Transverse colon (tissue), 4 donors: ENCODE measurements around the gene PARN. TPM values are rescaled to one million over a fixed set of nuclear protein-coding genes. Genes with fewer than 3 reads are reported as not detected.

Experiments
- DNase-seq: peaks from one replicate; pipeline ENCODE4 v3.0.0-alpha.2; 2019
- H3K27ac ChIP-seq, 4 donors: fragments of 200-600 bp; sonication (generic); 2 replicates each; pipeline ENCODE4 v1.5.1; 2016 to 2018; ENCODE audit warnings: inconsistent platforms in 4 of 4
- H3K27me3 ChIP-seq: fragments of 200-600 bp; sonication (generic); 2 replicates; pipeline ENCODE4 v1.5.1; 2017; ENCODE audit warnings: inconsistent platforms
- H3K36me3 ChIP-seq, 4 donors: fragments of 200-600 bp; sonication (generic); 2 replicates each; pipeline ENCODE4 v1.5.1; 2017 to 2019; ENCODE audit warnings: inconsistent platforms in 4 of 4
- H3K4me1 ChIP-seq, 4 donors: fragments of 200-600 bp; sonication (generic); 2 replicates each; pipeline ENCODE4 v1.5.1; 2017 to 2020; ENCODE audit warnings: inconsistent platforms in 4 of 4
- H3K4me3 ChIP-seq, 4 donors: fragments of 200-600 bp; sonication (generic); 1 replicate in 1 of 4; 2 replicates in 3 of 4; pipeline versions ENCODE4 v1.5.1 to v1.6.1; 2017 to 2019; ENCODE audit warnings: inconsistent platforms in 4 of 4
- H3K9me3 ChIP-seq, 2 donors: fragments of 200-600 bp; sonication (generic); 2 replicates each; pipeline ENCODE4 v1.5.1; 2017 to 2019; ENCODE audit warnings: inconsistent platforms in 2 of 2
- EP300 ChIP-seq: sonication (generic); formaldehyde crosslinking; IDR thresholded peaks from one replicate; pipeline ENCODE4 v1.6.1; 2017; ENCODE audit warnings: antibody characterized with exemption, low read depth
- POLR2A ChIP-seq: fragments of 450-650 bp; IDR thresholded peaks from one replicate; pipeline ENCODE4 v1.6.1; 2016; ENCODE audit warnings: antibody characterized with exemption, mild to moderate bottlenecking, moderate library complexity
- POLR2AphosphoS5 ChIP-seq, 3 donors: sonication (generic); formaldehyde crosslinking; IDR thresholded peaks; one replicate each; pipeline ENCODE4 v1.6.1; 2016; ENCODE audit warnings: antibody characterized with exemption in 3 of 3
- WGBS, 2 donors: methylation state at CpG; one replicate each; pipeline ENCODE4 v1.1.5; 2018; ENCODE audit warnings: low coverage in 1 of 2; 5-methylcytosine and 5-hydroxymethylcytosine counted together
- in situ Hi-C, 4 donors: fragments of 200-750 bp; cut with MboI; loops; one replicate each; pipeline versions ENCODE4 v1.15.0 to v1.15.1; 2017; ENCODE audit warnings: low sequenced_read_pairs in 3 of 4, low pct_ligation_motif_present in 1 of 4, low pct_unique_long_range_greater_than_20kb in 1 of 4
- intact Hi-C: fragments of 100-400 bp; cut with DNase I; formaldehyde crosslinking; loops from one replicate; pipeline ENCODE4 v1.15.1; 2023; ENCODE audit warnings: low total_unique reads
- total RNA-seq, 4 donors: library from RNA; depleted of rRNA; stranded (reverse); fragments of >200 nt; gene quantifications; one replicate each; pipeline ENCODE4 v1.1.0, GENCODE V29; 2016
- TF ChIP-seq, protein P1 (sequence below), 5 experiments: fragments of 200-600 bp in 3 of 5; fragments of 450-650 bp in 2 of 5; sonication (generic) in 3 of 5; IDR thresholded peaks; 1 replicate in 2 of 5; 2 replicates in 3 of 5; pipeline ENCODE4 v1.5.1; 2016 to 2017; ENCODE audit warnings: antibody characterized with exemption in 5 of 5, inconsistent platforms in 3 of 5, mild to moderate bottlenecking in 2 of 5, moderate library complexity in 1 of 5

The PARN gene
- total RNA-seq, 4 donors from 2014 or later: 26.9 to 57.3 (median 34.1) TPM

DNA sequence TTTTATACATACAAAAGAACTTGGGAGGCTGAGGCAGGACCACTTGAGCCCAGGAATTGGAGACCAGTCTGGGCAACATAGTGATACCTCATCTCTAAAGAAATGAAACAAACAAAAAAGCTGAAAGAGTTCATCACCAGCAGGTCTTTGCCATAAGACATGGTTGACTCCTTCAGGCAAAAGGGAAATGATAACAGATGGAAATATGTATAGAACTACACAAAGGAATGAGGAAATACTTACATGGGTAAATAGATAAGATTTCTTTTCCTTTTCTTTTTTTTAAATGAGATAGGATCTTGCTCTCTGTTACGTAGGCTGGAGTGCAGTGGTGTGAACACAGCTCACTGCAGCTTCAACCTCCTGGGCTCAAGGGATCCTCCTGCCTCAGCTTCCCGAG is 165.3 kb downstream of the PARN start:
- Histone ChIP-seq H3K4me3 (no peak overlapping the region), H3K27ac (no peak overlapping the region), H3K36me3 (peaks cover 0 to 11% (median 0%) of the 10 kb centered on the region in 4 donors), H3K4me1 (no peaks in the 10 kb centered on the region), H3K27me3 (no peaks in the 10 kb centered on the region), H3K9me3 (peaks cover 8 to 12% of the 10 kb centered on the region in 2 donors)
- in situ Hi-C loops: no loop called here
- 89 to 96% methylated on average over 2 of the region's 2 CpGs for whole genome bisulfite sequencing, 2 donors
- intact Hi-C loops: no loop called here
- TF ChIP-seq EP300: no peak
- TF ChIP-seq POLR2A: no peak
- TF ChIP-seq, protein P1, sequence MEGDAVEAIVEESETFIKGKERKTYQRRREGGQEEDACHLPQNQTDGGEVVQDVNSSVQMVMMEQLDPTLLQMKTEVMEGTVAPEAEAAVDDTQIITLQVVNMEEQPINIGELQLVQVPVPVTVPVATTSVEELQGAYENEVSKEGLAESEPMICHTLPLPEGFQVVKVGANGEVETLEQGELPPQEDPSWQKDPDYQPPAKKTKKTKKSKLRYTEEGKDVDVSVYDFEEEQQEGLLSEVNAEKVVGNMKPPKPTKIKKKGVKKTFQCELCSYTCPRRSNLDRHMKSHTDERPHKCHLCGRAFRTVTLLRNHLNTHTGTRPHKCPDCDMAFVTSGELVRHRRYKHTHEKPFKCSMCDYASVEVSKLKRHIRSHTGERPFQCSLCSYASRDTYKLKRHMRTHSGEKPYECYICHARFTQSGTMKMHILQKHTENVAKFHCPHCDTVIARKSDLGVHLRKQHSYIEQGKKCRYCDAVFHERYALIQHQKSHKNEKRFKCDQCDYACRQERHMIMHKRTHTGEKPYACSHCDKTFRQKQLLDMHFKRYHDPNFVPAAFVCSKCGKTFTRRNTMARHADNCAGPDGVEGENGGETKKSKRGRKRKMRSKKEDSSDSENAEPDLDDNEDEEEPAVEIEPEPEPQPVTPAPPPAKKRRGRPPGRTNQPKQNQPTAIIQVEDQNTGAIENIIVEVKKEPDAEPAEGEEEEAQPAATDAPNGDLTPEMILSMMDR (IDR thresholded peaks at IDR 0.05): no peak
- TF ChIP-seq POLR2AphosphoS5 (IDR thresholded peaks at IDR 0.05): no peak
- DNase-seq: no peak

DNA sequence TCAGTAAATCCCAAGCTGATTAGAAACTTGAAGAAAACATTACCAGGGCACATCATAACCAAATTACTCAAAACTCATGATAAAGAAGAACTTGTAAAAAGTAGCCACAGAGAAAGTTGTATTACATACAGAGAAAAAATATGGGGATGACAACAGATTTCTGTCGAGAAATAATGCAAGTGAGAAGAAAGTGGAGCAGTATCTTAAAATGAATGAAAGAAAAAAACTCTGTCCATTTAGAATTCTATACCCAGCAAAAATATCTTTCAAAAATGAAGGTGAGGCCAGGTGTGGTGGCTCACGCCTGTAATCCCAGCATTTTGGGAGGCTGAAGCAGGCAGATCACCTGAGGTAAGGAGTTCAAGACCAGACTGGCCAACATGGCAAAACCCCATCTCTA is 165.9 kb downstream of the PARN start:
- Histone ChIP-seq H3K4me1 (no peaks in the 10 kb centered on the region), H3K27ac (no peak overlapping the region), H3K4me3 (no peak overlapping the region), H3K36me3 (peaks cover 0 to 11% (median 0%) of the 10 kb centered on the region in 4 donors), H3K9me3 (peaks cover 8 to 12% of the 10 kb centered on the region in 2 donors), H3K27me3 (no peaks in the 10 kb centered on the region)
- in situ Hi-C loops: no loop called here
- WGBS, 2 donors: 86 to 98% methylated on average over 2 of the region's 2 CpGs
- TF ChIP-seq POLR2AphosphoS5 (IDR thresholded peaks at IDR 0.05): no peak
- TF ChIP-seq, protein P1 (IDR thresholded peaks at IDR 0.05): no peak
- TF ChIP-seq POLR2A: no peak
- no peak for TF ChIP-seq EP300
- no peak for DNase-seq
- intact Hi-C loops: no loop called here

DNA sequence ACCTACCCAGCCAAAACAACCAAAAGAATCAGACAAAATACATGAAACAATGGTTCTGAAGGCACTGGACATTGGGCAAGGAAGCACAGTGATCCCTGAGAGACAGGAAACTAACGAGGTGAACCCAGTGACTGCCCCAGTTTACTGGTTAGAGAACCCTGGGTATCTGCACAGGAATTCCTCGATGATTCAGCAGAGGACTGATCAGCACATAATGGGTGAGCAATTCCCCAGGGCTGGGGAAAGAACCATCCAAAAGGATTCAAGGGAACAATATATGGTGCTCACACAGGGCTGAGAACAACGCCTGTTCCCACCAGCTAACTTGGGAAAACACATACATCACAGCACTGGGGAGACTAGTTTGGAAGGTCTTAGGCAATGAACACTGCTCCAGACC is 167.2 kb downstream of the PARN start:
- H3K27ac ChIP-seq: no peak overlapping the region
- no peaks in the 10 kb centered on the region for H3K4me1 ChIP-seq
- peaks cover 0 to 11% (median 0%) of the 10 kb centered on the region in 4 donors for H3K36me3 ChIP-seq
- intact Hi-C loops (no loop called here), in situ Hi-C loops (no loop called here)
- no peak overlapping the region for H3K4me3 ChIP-seq
- no peaks in the 10 kb centered on the region for H3K27me3 ChIP-seq
- DNase-seq: no peak
- TF ChIP-seq EP300 (no peak), POLR2A (no peak)
- TF ChIP-seq, protein P1 (IDR thresholded peaks at IDR 0.05): no peak
- 91 to 100% methylated on average over 2 to 3 of the region's 3 CpGs for WGBS, 2 donors
- peaks cover 8 to 12% of the 10 kb centered on the region in 2 donors for H3K9me3 ChIP-seq

DNA sequence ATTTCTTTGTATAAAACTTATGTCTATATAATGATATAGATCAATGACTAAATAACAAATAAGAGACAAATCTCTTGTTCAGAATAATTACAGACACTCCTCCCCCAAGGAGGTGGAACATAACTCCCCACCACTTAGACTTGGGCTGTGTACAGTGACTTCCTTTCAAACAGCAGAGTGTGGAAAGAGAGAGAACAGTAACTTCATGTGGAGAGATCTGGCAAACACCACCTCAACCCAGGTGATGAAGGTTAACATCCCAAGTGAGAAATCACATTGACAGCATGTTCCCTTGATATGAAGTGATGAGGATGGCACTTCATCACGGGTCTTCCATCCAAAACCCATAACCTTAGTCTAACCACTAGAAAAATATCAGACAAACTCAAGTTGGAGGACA is 169.3 kb downstream of the PARN start:
- intact Hi-C loops (no loop called here), in situ Hi-C loops (no loop called here)

More for the DNA sequence above, 169.3 kb downstream of the PARN start:
- DNase-seq: no peak
- H3K4me3 ChIP-seq: no peak overlapping the region
- H3K27ac ChIP-seq: no peak overlapping the region
- TF ChIP-seq EP300 (no peak), POLR2A (no peak), POLR2AphosphoS5 (IDR thresholded peaks at IDR 0.05) (no peak)
- TF ChIP-seq, protein P1 (IDR thresholded peaks at IDR 0.05): no peak
- 89 to 100% methylated on average over 1 of the region's 1 CpG for WGBS, 2 donors
- peaks cover 0 to 11% (median 0%) of the 10 kb centered on the region in 4 donors for H3K36me3 ChIP-seq
- no peaks in the 10 kb centered on the region for H3K27me3 ChIP-seq
- peaks cover 8 to 12% of the 10 kb centered on the region in 2 donors for H3K9me3 ChIP-seq
- no peaks in the 10 kb centered on the region for H3K4me1 ChIP-seq
